ENCODE measurements around the gene CABP1.

- TF ChIP-seq RAD21 (IDR thresholded peaks at IDR 0.05; ENCODE audit: insufficient read depth, low read depth, low read length): no peak
- no peak for TF ChIP-seq USF2 (IDR thresholded peaks at IDR 0.05; ENCODE audit: borderline replicate concordance, low read depth, low read length)
- TF ChIP-seq SMC3 (IDR thresholded peaks at IDR 0.05; ENCODE audit: borderline replicate concordance, low read length): no peak
- TF ChIP-seq, protein P1, sequence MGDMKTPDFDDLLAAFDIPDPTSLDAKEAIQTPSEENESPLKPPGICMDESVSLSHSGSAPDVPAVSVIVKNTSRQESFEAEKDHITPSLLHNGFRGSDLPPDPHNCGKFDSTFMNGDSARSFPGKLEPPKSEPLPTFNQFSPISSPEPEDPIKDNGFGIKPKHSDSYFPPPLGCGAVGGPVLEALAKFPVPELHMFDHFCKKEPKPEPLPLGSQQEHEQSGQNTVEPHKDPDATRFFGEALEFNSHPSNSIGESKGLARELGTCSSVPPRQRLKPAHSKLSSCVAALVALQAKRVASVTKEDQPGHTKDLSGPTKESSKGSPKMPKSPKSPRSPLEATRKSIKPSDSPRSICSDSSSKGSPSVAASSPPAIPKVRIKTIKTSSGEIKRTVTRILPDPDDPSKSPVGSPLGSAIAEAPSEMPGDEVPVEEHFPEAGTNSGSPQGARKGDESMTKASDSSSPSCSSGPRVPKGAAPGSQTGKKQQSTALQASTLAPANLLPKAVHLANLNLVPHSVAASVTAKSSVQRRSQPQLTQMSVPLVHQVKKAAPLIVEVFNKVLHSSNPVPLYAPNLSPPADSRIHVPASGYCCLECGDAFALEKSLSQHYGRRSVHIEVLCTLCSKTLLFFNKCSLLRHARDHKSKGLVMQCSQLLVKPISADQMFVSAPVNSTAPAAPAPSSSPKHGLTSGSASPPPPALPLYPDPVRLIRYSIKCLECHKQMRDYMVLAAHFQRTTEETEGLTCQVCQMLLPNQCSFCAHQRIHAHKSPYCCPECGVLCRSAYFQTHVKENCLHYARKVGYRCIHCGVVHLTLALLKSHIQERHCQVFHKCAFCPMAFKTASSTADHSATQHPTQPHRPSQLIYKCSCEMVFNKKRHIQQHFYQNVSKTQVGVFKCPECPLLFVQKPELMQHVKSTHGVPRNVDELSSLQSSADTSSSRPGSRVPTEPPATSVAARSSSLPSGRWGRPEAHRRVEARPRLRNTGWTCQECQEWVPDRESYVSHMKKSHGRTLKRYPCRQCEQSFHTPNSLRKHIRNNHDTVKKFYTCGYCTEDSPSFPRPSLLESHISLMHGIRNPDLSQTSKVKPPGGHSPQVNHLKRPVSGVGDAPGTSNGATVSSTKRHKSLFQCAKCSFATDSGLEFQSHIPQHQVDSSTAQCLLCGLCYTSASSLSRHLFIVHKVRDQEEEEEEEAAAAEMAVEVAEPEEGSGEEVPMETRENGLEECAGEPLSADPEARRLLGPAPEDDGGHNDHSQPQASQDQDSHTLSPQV (IDR thresholded peaks at IDR 0.05): no peak
- TF ChIP-seq EP300 (IDR thresholded peaks at IDR 0.05; ENCODE audit: borderline replicate concordance in 1 of 2, control insufficient read depth in 1 of 2, low read depth in 2 of 2, low read length in 2 of 2): no peak
- no peak for TF ChIP-seq ESRRA (IDR thresholded peaks at IDR 0.05; ENCODE audit: low read length)
These were observed 40.5 kb upstream of the CABP1 start for GRCh38 chr12:120599672-120600552.
